ENCODE results near the gene CPLX4.

DNA sequence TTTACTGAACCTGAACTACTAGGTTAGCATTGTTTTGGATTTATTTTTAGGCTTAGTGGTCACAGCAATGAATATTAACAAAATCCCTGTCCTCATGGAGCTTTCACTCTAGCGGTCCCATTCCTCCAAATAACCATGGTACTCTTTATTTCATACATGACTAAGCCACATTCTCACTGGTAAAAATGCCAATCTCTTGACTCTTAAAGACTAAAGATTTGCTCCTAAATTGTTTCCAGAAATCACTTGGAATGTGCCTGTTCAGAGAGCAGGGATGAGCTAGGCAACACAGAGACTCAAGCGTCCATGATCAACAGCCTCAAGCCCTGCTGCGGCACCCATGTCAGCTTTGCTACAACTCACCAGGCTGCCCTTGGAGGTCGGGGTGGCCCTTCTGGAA is 27.1 kb upstream of the CPLX4 start:
- TF ChIP-seq EZH2 (IDR thresholded peaks at IDR 0.05; ENCODE audit: insufficient read depth, poor library complexity, severe bottlenecking) = no peak
- no peak for TF ChIP-seq EZH2phosphoT487 (IDR thresholded peaks at IDR 0.05; ENCODE audit: insufficient read depth, low read depth)
